Activated CD8-positive, alpha-beta memory T cell treated with anti-CD3 and anti-CD28 coated beads, Interleukin-2, amount 10 ng/mL, durations not matched to agents 7 days and 5 days (primary cell): ENCODE measurements around the gene INSRR. TPM values are rescaled to one million over a fixed set of nuclear protein-coding genes. Genes with fewer than 3 reads are reported as not detected.

Experiments
- ATAC-seq: fragments of 150-1000 bp; cut with Tn5 transposase; one replicate; pipeline ENCODE4 v1.10.0; 2021; ENCODE audit warnings: moderate library complexity
- CTCF ChIA-PET: fragments of 350-600 bp; sonication (Branson Sonifier 250); formaldehyde crosslinking; loops from one replicate; lab custom pipeline; 2021; ENCODE audit warnings: antibody characterized with exemption; lab: Charles Lee
- DNase-seq: peaks from one replicate; pipeline ENCODE4 v3.0.0-alpha.2; 2020
- H3K27ac Mint-ChIP-seq: one replicate; pipeline ENCODE4 v1.8.0; 2021; ENCODE audit warnings: mild to moderate bottlenecking, mixed read lengths
- H3K27me3 Mint-ChIP-seq: one replicate; pipeline ENCODE4 v1.8.0; 2021; ENCODE audit warnings: mixed read lengths
- H3K36me3 Mint-ChIP-seq: one replicate; pipeline ENCODE4 v1.8.0; 2021; ENCODE audit warnings: mild to moderate bottlenecking, mixed read lengths
- H3K4me1 Mint-ChIP-seq: one replicate; pipeline ENCODE4 v1.8.0; 2021; ENCODE audit warnings: mixed read lengths
- H3K4me3 Mint-ChIP-seq: one replicate; pipeline ENCODE4 v1.8.0; 2021; ENCODE audit warnings: mild to moderate bottlenecking, moderate library complexity, mixed read lengths
- H3K9me3 Mint-ChIP-seq: one replicate; pipeline ENCODE4 v1.8.0; 2022; ENCODE audit warnings: low read depth, mixed read lengths
- total RNA-seq, 2 experiments: library from RNA; stranded (reverse); gene quantifications; one replicate each; pipeline ENCODE4 v1.2.3, GENCODE V29; 2021

INSRR gene
- total RNA-seq, 2 experiments from 2014 or later = 0.09 to 0.19 TPM

DNA sequence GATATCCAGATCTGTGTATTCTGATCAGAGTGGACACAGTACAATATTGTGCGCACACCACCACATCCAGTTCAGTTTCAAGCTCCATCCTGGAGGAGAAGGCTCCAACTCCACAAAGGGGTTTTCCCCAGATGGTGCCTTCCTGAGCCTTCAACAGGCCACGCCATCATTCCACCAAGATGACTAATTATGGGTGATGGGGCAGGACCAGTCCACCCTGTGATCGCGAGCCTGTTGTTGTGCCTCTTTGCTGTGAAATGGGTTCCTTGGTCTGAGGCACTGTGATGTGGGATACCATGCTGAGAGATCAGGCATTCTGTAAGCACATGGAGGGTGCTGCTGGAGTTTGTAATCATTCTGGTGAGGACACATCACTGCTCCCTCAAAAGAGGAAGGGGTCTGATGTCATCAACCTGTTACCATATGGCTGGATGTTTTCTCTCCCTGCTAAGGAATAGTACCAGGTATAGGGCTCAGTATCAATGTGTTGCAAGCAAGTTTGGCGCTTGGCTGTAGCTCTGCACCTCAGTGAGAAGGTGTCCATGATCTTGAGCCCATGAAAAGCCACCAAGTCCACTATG, 35.6 kb downstream of the INSRR start:
- ATAC-seq = no peak
- no peak for DNase-seq

DNA sequence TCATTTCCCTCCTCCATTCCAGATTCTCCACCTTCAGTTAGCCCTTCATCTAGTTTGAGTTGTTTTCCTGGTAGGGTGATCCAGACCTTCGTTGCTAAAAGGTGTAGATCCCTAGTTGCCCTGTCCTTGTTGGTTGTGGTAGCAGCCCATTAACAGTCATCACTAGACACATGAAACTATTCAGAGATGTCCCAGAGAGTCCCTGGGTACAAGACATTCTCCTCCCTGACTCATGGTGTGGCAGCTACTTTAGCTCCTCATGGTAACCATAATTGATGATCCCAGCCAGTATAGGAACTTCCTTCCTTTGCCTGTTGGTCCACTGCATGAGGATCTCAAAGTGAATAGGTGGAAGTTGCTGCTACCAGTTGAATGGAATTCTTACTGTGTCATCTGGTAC, 36.2 kb downstream of the INSRR start:
- DNase-seq (no peak), ATAC-seq (no peak)
- H3K36me3 Mint-ChIP-seq = peaks cover 3% of the 10 kb centered on the region
- no peak overlapping the region for H3K27ac Mint-ChIP-seq
- no peaks in the 10 kb centered on the region for H3K27me3 Mint-ChIP-seq
- peaks cover 29% of the 10 kb centered on the region for H3K4me1 Mint-ChIP-seq
- H3K9me3 Mint-ChIP-seq = no peaks in the 10 kb centered on the region
- no peak overlapping the region for H3K4me3 Mint-ChIP-seq
- CTCF ChIA-PET = interaction anchor here (0.8 to 3.2 kb wide), 6 partner anchors 11 to 97 kb away, joined by 3 to 29 read pairs (median 6); partner anchors contain the start of genes INSRR and NTRK1

More for the DNA sequence above, 35.6 kb downstream of the INSRR start:
- Mint-ChIP-seq H3K4me3 (no peak overlapping the region), H3K27ac (no peak overlapping the region), H3K9me3 (no peaks in the 10 kb centered on the region), H3K27me3 (no peaks in the 10 kb centered on the region), H3K36me3 (peaks cover 3% of the 10 kb centered on the region), H3K4me1 (peaks cover 24% of the 10 kb centered on the region)
- CTCF ChIA-PET = interaction anchor here (1.2 to 3.8 kb wide), 4 partner anchors 9 to 37 kb away, joined by 4 to 29 read pairs (median 19); partner anchors contain the start of genes INSRR and NTRK1

DNA sequence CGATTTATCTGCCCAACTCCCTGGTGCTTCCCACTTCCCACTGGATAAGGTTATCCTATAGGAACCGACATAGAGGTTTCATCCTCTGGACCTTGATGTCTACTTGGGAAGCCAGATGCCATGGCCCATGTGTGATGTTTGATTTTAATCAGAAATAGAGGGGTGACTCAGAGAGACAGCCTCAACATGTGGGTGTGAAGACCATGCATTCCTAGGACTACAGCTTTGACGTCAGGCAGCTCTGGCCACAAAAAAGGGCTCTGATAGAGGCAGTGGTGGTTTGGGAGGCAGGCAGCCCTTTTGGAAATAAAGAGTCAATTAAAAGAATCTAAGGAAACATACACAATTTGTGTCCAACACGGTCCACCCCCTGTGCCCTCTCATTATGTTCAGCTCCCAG, 37.1 kb downstream of the INSRR start:
- ATAC-seq = peak; percentile 62
- no peaks in the 10 kb centered on the region for H3K9me3 Mint-ChIP-seq
- no peaks in the 10 kb centered on the region for H3K27me3 Mint-ChIP-seq
- H3K4me3 Mint-ChIP-seq = no peak overlapping the region
- peak; percentile 59 for DNase-seq
- CTCF ChIA-PET = interaction anchor here (1.0 to 3.2 kb wide), 6 partner anchors 11 to 96 kb away, joined by 3 to 29 read pairs (median 6); partner anchors contain the start of genes INSRR and NTRK1
- peaks cover 34% of the 10 kb centered on the region for H3K4me1 Mint-ChIP-seq
- H3K36me3 Mint-ChIP-seq = peaks cover 3% of the 10 kb centered on the region
- H3K27ac Mint-ChIP-seq = no peak overlapping the region

DNA sequence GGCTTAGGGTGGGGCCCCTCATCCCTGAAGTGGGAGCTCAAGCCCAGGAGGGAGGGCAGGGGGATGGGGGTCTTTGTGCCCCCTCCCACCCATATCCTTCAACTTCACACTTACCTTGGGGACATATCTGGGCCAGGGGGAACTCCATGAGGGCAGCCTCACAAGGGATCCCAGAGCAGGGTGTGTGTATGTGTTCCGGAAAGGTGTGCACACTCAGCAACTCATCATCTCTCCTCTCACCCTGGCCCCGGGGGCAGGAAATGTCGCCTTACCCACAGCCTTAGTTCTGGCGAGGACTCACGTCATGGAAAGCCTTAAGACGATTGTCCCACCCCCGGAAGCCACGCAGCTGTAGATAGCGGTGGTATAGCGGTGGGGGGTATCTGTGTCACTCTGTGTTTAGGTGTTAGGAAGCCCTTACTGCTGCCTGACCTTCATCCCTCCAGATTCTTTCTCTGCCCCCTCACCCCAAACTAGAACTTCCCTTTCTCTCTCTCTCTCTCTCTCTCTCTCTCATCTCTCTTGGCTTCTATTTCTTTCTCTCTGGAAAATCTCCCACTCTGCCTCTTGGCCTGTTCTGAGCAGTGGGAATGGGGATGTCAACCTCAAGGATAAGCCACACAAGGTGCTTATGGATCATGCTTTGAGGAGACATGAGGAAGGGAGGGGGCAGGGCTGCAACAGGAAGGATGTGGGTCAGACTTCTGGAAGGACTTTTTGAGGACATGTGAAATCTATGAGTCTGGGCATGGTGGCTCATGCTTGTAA, 42.2 kb downstream of the INSRR start, which contains the start of gene SH2D2A:
Gene SH2D2A (minus strand): TSS at position 288 of the 768 bp plus-strand sequence. CDS start 140 bp downstream, at position 148.
- peaks cover 47% of the 10 kb centered on the region for H3K36me3 Mint-ChIP-seq

DNA sequence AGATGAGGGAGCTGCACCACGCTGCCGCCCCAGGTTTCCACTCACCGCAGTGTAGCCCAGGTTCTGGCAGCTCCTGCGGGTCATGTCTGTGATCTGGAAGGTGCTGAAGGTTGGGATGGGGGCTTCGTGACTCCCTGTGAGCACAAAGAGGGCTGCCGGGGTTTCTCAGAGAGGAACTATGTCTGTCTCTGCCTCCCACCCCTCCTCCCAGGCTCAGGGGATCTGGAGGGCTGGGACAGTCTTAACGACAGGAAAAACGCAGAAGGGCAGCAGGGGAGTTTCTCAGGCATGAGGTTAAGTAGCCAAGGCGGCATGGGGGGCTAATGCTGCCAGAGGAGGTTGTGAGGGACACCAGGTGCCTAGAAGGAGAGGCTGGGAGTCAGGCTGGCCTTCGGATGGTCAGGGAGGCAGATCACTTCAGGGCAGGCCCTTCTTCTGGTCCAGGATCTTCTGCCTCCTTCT, 42.9 kb downstream of the INSRR start:
- Mint-ChIP-seq H3K36me3 (peaks cover 54% of the 10 kb centered on the region), H3K4me3 (peak overlapping the region; percentile 95), H3K9me3 (no peaks in the 10 kb centered on the region), H3K27me3 (no peaks in the 10 kb centered on the region), H3K4me1 (peaks cover 59% of the 10 kb centered on the region), H3K27ac (peak overlapping the region; percentile 100)
- ATAC-seq (no peak), DNase-seq (no peak)
- CTCF ChIA-PET = interaction anchor here (0.6 to 31.5 kb wide), 12 partner anchors 8 to 340 kb away, joined by 3 to 600 read pairs (median 10); partner anchors contain the start of genes INSRR and NTRK1

More for the DNA sequence above, 42.2 kb downstream of the INSRR start, which contains the start of gene SH2D2A:
- peak within 1 kb of the TSS; percentile 95 for H3K4me3 Mint-ChIP-seq
- peak; percentile 86 for ATAC-seq
- no peaks in the 10 kb centered on the region for H3K27me3 Mint-ChIP-seq
- H3K9me3 Mint-ChIP-seq = no peaks in the 10 kb centered on the region
- CTCF ChIA-PET = interaction anchor here (0.6 to 31.5 kb wide), 10 partner anchors 9 to 339 kb away, joined by 3 to 600 read pairs (median 4); partner anchors contain the start of genes INSRR and NTRK1
- peak within 1 kb of the TSS; percentile 100 for H3K27ac Mint-ChIP-seq
- DNase-seq = peak; percentile 99
- H3K4me1 Mint-ChIP-seq = peaks cover 58% of the 10 kb centered on the region

DNA sequence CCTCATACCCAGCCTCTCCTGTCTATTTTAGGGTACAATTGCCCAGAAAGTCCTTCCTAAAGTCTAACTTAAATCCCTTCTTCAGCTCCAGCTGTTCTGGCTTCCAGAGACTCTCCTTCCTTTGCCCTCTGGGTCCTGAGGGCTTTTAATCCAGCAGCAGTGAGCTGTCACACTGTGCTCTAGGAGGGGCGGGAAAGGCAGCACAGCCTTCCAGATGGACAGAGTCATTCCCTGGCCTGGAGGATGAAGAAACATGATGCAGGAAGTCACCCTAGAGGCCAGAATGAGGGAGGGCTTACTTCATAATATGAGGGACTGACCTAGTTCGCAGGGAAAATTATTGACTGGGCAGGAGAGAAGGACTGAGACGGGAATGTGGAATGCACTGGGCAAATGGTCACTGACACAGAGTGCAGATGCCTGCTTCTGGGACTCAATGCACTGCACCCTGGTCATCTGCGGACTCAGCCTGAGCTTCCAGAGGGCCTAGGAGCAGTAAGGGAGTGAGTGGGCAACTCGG, 43.5 kb downstream of the INSRR start:
- Mint-ChIP-seq H3K27me3 (no peaks in the 10 kb centered on the region), H3K27ac (peak overlapping the region; percentile 100), H3K4me3 (peak overlapping the region; percentile 95), H3K4me1 (peaks cover 60% of the 10 kb centered on the region), H3K36me3 (peaks cover 56% of the 10 kb centered on the region), H3K9me3 (no peaks in the 10 kb centered on the region)
- CTCF ChIA-PET = interaction anchor here (1.4 to 31.5 kb wide), 8 partner anchors 8 to 89 kb away, joined by 3 to 600 read pairs (median 12); partner anchors contain the start of genes INSRR and NTRK1
- ATAC-seq (no peak), DNase-seq (no peak)

DNA sequence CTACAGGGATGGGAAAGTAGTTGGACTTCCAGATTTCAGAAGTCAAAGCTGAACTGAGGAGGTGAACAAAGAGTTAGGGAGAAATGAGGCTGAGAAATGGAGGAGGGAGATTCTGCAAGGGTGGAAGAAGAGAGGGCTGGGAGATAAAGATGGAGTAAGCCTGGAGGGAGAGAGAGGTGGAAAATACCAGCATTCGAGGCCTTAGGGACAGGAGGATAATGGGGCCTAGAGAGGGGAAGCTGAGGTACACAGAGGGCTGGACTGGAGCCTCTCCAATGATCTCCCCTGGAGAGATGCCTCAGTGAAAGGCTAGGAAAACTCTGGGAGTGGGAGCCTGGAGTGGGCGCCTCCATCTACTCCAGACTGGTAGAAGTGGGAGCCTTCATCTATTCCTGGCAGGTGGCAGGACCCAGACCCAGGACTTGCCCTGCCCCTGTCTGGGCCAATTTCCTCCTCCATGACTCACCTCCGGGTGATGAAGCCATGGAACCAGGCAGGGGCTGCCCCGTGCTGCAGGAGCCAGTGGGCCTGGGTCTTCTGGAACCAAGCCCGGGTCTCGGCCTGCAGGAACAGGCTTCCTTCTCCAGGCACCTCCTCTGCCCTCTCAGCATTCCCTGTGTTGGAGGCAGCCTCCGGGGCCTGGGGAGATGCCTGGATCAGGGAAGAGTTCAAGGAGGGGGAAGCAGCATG, 44.2 kb downstream of the INSRR start:
- peaks cover 65% of the 10 kb centered on the region for H3K4me1 Mint-ChIP-seq
- CTCF ChIA-PET = interaction anchor here (0.7 to 31.5 kb wide), 16 partner anchors 10 to 113 kb away, joined by 3 to 600 read pairs (median 10); partner anchors contain the start of genes HDGF, INSRR, ISG20L2 and METTL25B
- no peaks in the 10 kb centered on the region for H3K27me3 Mint-ChIP-seq
- no peak for ATAC-seq
- peak overlapping the region; percentile 100 for H3K27ac Mint-ChIP-seq
- H3K9me3 Mint-ChIP-seq = no peaks in the 10 kb centered on the region
- peaks cover 59% of the 10 kb centered on the region for H3K36me3 Mint-ChIP-seq
- peak overlapping the region; percentile 95 for H3K4me3 Mint-ChIP-seq
- DNase-seq = no peak

DNA sequence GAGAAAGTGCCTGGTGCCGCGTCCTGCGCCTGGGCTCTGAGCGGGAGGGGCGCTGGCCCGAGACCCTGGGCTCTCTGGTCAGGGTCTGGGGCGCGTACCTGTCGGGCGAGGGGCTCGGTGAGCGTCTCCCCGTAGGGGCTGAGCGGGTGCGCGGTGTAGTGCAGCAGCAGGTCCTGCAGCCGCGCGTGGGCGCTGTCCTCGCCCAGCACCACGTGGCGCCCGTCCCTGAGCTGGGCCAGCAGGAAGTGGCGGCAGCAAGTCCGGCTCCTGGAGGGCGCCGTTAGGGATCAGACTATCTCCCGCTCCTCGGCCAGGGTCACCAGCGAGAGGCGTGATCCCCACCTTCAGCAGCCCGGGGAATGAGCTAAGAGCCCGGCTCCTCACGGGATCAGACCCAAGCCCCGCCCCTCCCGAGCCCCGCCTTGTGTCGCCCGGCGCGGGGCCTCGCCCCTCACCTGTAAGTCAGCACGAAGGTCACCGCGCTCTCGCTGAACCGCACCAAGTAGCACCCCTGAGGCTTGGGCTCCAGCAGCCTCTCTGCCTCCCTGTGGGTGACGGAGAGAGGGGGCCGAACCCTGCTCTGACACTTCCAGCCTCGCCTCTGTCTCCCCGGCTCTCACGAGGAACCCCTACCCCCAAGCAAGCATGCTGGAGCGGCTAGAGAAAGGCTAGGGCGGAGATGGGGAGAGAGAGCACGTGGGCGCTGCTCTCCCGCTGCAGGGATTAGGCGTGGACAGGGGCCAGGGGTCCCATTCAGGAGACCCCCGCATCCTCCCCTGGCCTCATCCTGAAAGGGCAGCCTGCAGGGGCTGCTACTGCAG, 45.0 kb downstream of the INSRR start:
- Mint-ChIP-seq H3K4me3 (peak overlapping the region; percentile 95), H3K4me1 (peaks cover 71% of the 10 kb centered on the region), H3K9me3 (no peaks in the 10 kb centered on the region), H3K27ac (peak overlapping the region; percentile 100), H3K27me3 (no peaks in the 10 kb centered on the region), H3K36me3 (peaks cover 62% of the 10 kb centered on the region)
- DNase-seq = peak; percentile 82
- peak; percentile 44 for ATAC-seq
- CTCF ChIA-PET = interaction anchor here (0.7 to 31.5 kb wide), 16 partner anchors 9 to 114 kb away, joined by 3 to 600 read pairs (median 8); partner anchors contain the start of genes HDGF, INSRR, ISG20L2 and METTL25B

DNA sequence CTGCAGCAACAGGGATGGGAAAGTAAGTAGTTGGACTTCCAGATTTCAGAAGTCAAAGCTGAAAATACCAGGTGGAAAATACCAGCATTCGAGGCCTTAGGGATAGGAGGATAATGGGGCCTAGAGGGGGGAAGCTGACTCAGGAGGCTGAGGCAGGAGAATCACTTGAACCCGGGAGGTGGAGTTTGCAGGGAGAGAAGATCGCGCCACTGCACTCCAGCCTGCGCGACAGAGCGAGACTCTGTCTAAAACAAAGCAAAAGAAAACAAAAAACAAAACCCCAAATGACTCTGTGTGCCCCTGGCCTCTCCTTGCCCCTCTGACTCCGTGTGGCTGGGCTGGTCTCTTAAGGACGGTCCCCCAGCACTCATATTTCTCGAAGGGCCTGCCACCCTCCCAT, 45.6 kb downstream of the INSRR start:
- Mint-ChIP-seq H3K4me3 (peak overlapping the region; percentile 95), H3K36me3 (peaks cover 66% of the 10 kb centered on the region), H3K9me3 (no peaks in the 10 kb centered on the region), H3K27me3 (no peaks in the 10 kb centered on the region), H3K4me1 (peaks cover 75% of the 10 kb centered on the region), H3K27ac (peak overlapping the region; percentile 100)
- CTCF ChIA-PET = interaction anchor here (0.8 to 31.5 kb wide), 15 partner anchors 8 to 115 kb away, joined by 3 to 600 read pairs (median 9); partner anchors contain the start of genes HDGF, INSRR, ISG20L2 and METTL25B
- DNase-seq (no peak), ATAC-seq (no peak)

DNA sequence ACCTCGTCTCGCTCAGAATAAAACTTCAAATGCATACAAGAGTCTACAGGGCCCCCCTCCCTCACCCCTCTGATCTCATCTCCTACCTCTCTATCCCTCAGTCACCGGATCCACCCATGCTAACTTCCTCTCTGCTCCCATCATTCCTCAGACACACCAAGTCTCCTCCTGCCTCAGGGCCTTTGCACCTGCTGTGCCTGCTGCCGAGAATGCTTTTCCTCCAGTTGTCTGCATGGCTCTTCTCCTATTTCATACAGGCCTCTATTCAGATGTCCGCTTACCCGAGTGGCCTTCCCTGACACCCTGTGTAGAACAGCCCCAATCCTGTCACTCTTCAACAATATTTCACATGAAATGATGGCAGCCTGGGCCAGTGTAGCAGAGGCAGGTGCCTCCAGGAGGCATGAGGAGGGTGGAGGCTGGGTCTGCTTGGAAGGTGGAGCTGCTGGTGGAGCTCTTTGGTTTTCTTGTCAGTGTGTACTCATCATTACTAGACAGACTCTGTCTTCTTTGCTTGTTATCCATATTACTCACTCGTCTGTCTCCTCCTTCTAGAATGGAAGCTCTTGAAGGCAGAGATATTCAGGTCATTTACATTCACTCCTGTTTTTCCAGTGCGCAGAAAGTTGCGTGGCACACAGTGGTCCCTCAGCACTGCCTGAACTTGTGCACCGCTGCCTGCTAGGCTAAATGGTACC, 46.5 kb downstream of the INSRR start:
- H3K4me3 Mint-ChIP-seq = peak overlapping the region; percentile 95
- CTCF ChIA-PET = interaction anchor here (0.8 to 31.5 kb wide), 6 partner anchors 10 to 115 kb away, joined by 3 to 600 read pairs (median 18); partner anchors contain the start of genes INSRR, ISG20L2, METTL25B and NTRK1
- no peaks in the 10 kb centered on the region for H3K9me3 Mint-ChIP-seq
- DNase-seq = no peak
- ATAC-seq = no peak
- H3K27ac Mint-ChIP-seq = peak overlapping the region; percentile 100
- H3K4me1 Mint-ChIP-seq = peaks cover 78% of the 10 kb centered on the region
- H3K36me3 Mint-ChIP-seq = peaks cover 75% of the 10 kb centered on the region
- H3K27me3 Mint-ChIP-seq = no peaks in the 10 kb centered on the region

DNA sequence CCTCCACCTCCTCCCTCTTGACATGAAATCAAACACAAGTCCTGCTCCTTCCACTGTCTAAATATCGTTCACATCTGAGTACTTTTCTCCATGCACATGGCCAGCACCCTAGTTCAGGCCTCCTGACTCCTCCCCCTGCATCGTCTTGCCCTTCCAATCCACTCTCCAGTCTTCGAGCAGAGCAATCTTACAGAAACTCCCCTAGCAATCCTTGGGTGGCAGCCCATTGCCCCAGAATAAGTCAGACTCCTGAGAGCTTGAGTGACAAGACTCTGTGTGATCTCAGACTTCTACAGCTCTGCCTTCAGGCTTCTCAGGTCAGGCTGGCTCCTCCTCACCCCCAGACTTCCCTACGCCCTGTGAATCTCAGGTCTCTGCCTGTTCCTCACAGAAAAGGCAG, 47.7 kb downstream of the INSRR start:
- DNase-seq (no peak), ATAC-seq (no peak)
- Mint-ChIP-seq H3K9me3 (no peaks in the 10 kb centered on the region), H3K4me1 (peaks cover 82% of the 10 kb centered on the region), H3K4me3 (no peak overlapping the region), H3K27me3 (no peaks in the 10 kb centered on the region), H3K36me3 (peaks cover 77% of the 10 kb centered on the region), H3K27ac (peak overlapping the region; percentile 100)
- CTCF ChIA-PET = interaction anchor here (0.6 to 31.5 kb wide), 7 partner anchors 10 to 83 kb away, joined by 3 to 600 read pairs (median 4); partner anchors contain the start of genes INSRR, ISG20L2, METTL25B and NTRK1
